H9 (cell line): ENCODE measurements around the gene AK5. TPM values are rescaled to one million over a fixed set of nuclear protein-coding genes. Genes with fewer than 3 reads are reported as not detected.

Experiments used
- DNase-seq: peaks from one replicate; pipeline ENCODE4 v3.0.0-alpha.2; 2017
- H2AFZ ChIP-seq: one replicate; pipeline ENCODE4 v1.6.1; 2013; ENCODE audit warnings: mild to moderate bottlenecking, low read length, control low read depth, moderate library complexity
- H2AK5ac ChIP-seq: 2 replicates; pipeline ENCODE4 v1.6.1; 2013; ENCODE audit warnings: low read length, control low read depth, mixed read lengths; ENCODE audit not compliant: insufficient read length
- H2BK120ac ChIP-seq: one replicate; pipeline ENCODE4 v1.6.1; 2013; ENCODE audit warnings: low read depth, mild to moderate bottlenecking, low read length, control low read depth, inconsistent platforms; ENCODE audit not compliant: poor library complexity, severe bottlenecking
- H2BK12ac ChIP-seq: 2 replicates; pipeline ENCODE4 v1.6.1; 2013; ENCODE audit warnings: low read length, control low read depth, mixed read lengths, low read depth; ENCODE audit not compliant: insufficient read length
- H2BK15ac ChIP-seq: 2 replicates; pipeline ENCODE4 v1.6.1; 2013; ENCODE audit warnings: low read depth, low read length, control low read depth
- H2BK20ac ChIP-seq: one replicate; pipeline ENCODE4 v1.6.1; 2013; ENCODE audit warnings: low read depth, mild to moderate bottlenecking, low read length, control low read depth, inconsistent platforms; ENCODE audit not compliant: poor library complexity, severe bottlenecking
- H2BK5ac ChIP-seq: 2 replicates; pipeline ENCODE4 v1.6.1; 2013; ENCODE audit warnings: low read length, control low read depth, mixed read lengths; ENCODE audit not compliant: insufficient read length
- H3K14ac ChIP-seq: 2 replicates; pipeline ENCODE4 v1.6.1; 2013; ENCODE audit warnings: low read length, control low read depth; ENCODE audit not compliant: insufficient read depth
- H3K18ac ChIP-seq: 2 replicates; pipeline ENCODE4 v1.6.1; 2013; ENCODE audit warnings: low read depth, mild to moderate bottlenecking, mixed read lengths, low read length, control low read depth; ENCODE audit not compliant: insufficient read length
- H3K23ac ChIP-seq: 2 replicates; pipeline ENCODE4 v1.6.1; 2013; ENCODE audit warnings: low read length, control low read depth, mixed read lengths, low read depth; ENCODE audit not compliant: insufficient read length
- H3K23me2 ChIP-seq: 2 replicates; pipeline ENCODE4 v1.6.1; 2013; ENCODE audit warnings: low read depth, mild to moderate bottlenecking, mixed read lengths, low read length, control low read depth; ENCODE audit not compliant: insufficient read length, poor library complexity, severe bottlenecking
- H3K27ac ChIP-seq: 2 replicates; pipeline ENCODE4 v1.5.1; 2013; ENCODE audit warnings: low read length, control low read depth, mixed read lengths, low read depth; ENCODE audit not compliant: insufficient read length
- H3K27me3 ChIP-seq: 2 replicates; pipeline ENCODE4 v1.6.1; 2013; ENCODE audit warnings: low read length, control low read depth, inconsistent platforms; ENCODE audit not compliant: insufficient read depth
- H3K4ac ChIP-seq: 2 replicates; pipeline ENCODE4 v1.6.1; 2013; ENCODE audit warnings: low read depth, mild to moderate bottlenecking, control low read depth, inconsistent platforms, low read length, moderate library complexity
- H3K4me1 ChIP-seq: 2 replicates; pipeline ENCODE4 v1.6.1; 2013; ENCODE audit warnings: low read length, control low read depth, inconsistent platforms; ENCODE audit not compliant: insufficient read depth
- H3K4me2 ChIP-seq: 2 replicates; pipeline ENCODE4 v1.6.1; 2013; ENCODE audit warnings: low read length, control low read depth, mixed read lengths; ENCODE audit not compliant: insufficient read length, insufficient read depth
- H3K56ac ChIP-seq: 2 replicates; pipeline ENCODE4 v1.6.1; 2013; ENCODE audit warnings: low read depth, mild to moderate bottlenecking, mixed read lengths, low read length, control low read depth; ENCODE audit not compliant: insufficient read length
- H3K79me1 ChIP-seq: 2 replicates; pipeline ENCODE4 v1.6.1; 2013; ENCODE audit warnings: low read depth, mild to moderate bottlenecking, moderate library complexity, low read length, control low read depth, inconsistent platforms; ENCODE audit not compliant: insufficient read depth, poor library complexity, severe bottlenecking
- H3K79me2 ChIP-seq: 2 replicates; pipeline ENCODE4 v1.6.1; 2013; ENCODE audit warnings: low read length, control low read depth, inconsistent platforms; ENCODE audit not compliant: insufficient read depth
- H3K9ac ChIP-seq: 2 replicates; pipeline ENCODE4 v1.6.1; 2013; ENCODE audit warnings: low read length, control low read depth, mixed read lengths; ENCODE audit not compliant: insufficient read length; ENCODE audit errors: extremely low read depth
- H3K9me3 ChIP-seq: one replicate; pipeline ENCODE4 v1.6.1; 2013; ENCODE audit warnings: low read depth, low read length, inconsistent platforms; ENCODE audit not compliant: control insufficient read depth
- H3T11ph ChIP-seq: one replicate; pipeline ENCODE4 v1.6.1; 2013; ENCODE audit warnings: mild to moderate bottlenecking, low read length, control low read depth, inconsistent platforms
- H4K20me1 ChIP-seq: one replicate; pipeline ENCODE4 v1.6.1; 2013; ENCODE audit not compliant: control insufficient read depth, insufficient read length, insufficient read depth
- H4K5ac ChIP-seq: 2 replicates; pipeline ENCODE4 v1.6.1; 2013; ENCODE audit warnings: low read depth, mild to moderate bottlenecking, mixed read lengths, low read length, control low read depth; ENCODE audit not compliant: insufficient read length
- H4K8ac ChIP-seq: replicated peaks from 2 replicates; pipeline ENCODE4 v1.6.1; 2013; ENCODE audit warnings: low read length, control low read depth, mixed read lengths, low read depth; ENCODE audit not compliant: insufficient read length
- H4K91ac ChIP-seq: 2 replicates; pipeline ENCODE4 v1.6.1; 2013; ENCODE audit warnings: low read depth, mild to moderate bottlenecking, moderate library complexity, mixed read lengths, low read length, control low read depth; ENCODE audit not compliant: insufficient read length
- H3K27ac Mint-ChIP-seq, 3 experiments: 2 replicates in 2 of 3; 3 replicates in 1 of 3; pipeline ENCODE4 v1.8.0; 2020 to 2021; ENCODE audit warnings: mixed read lengths in 3 of 3, mild to moderate bottlenecking in 1 of 3, moderate library complexity in 1 of 3
- H3K27me3 Mint-ChIP-seq: 2 replicates; pipeline ENCODE4 v1.8.0; 2021; ENCODE audit warnings: low read depth, mild to moderate bottlenecking, moderate library complexity, mixed read lengths
- H3K36me3 Mint-ChIP-seq, 3 experiments: 2 replicates in 2 of 3; 3 replicates in 1 of 3; pipeline ENCODE4 v1.8.0; 2020 to 2021; ENCODE audit warnings: low read depth in 3 of 3, mixed read lengths in 3 of 3; ENCODE audit not compliant: insufficient read depth in 1 of 3
- H3K4me1 Mint-ChIP-seq, 2 experiments: 2 replicates each; pipeline ENCODE4 v1.8.0; 2020; ENCODE audit warnings: mixed read lengths in 2 of 2
- H3K4me3 Mint-ChIP-seq, 2 experiments: 2 replicates in 1 of 2; 3 replicates in 1 of 2; pipeline ENCODE4 v1.8.0; 2020 to 2021; ENCODE audit warnings: mild to moderate bottlenecking in 2 of 2, mixed read lengths in 2 of 2, moderate library complexity in 1 of 2
- H3K9me3 Mint-ChIP-seq, 2 experiments: 2 replicates in 1 of 2; 3 replicates in 1 of 2; pipeline ENCODE4 v1.8.0; 2020; ENCODE audit warnings: mild to moderate bottlenecking in 2 of 2, mixed read lengths in 2 of 2, moderate library complexity in 1 of 2
- CTCF ChIP-seq: fragments of 200-600 bp; sonication (generic); conservative IDR thresholded peaks from 3 replicates; pipeline ENCODE4 v1.8.0; 2021; ENCODE audit warnings: antibody characterized with exemption, mild to moderate bottlenecking
- WGBS: extraction: QIAGEN DNeasy Blood & Tissue Kit; methylation state at CpG from one replicate; pipeline ENCODE4 v1.1.7; 2013; ENCODE audit warnings: missing lambda C conversion rate, low lambda C conversion rate, mixed read lengths; ENCODE audit not compliant: insufficient read length; ENCODE audit errors: extremely low coverage; 5-methylcytosine and 5-hydroxymethylcytosine counted together
- total RNA-seq: library from RNA; stranded (reverse); gene quantifications from 2 replicates; pipeline ENCODE4 v1.2.1, GENCODE V29; 2021

The AK5 gene
- total RNA-seq, 1 experiment from 2014 or later, result 2.5 TPM

- Histone ChIP-seq H3K9ac (no peak overlapping the region), H2BK12ac (no peak overlapping the region)
Measured at GRCh38 chr1:77509898-77510297, 228.1 kb downstream of the AK5 start.

More at GRCh38 chr1:77509898-77510297, 228.1 kb downstream of the AK5 start:
- no peak for DNase-seq
- H3K4me3 Mint-ChIP-seq, result no peak overlapping the region
- no peak overlapping the region for H3K27ac ChIP-seq
- no peak overlapping the region for H3K14ac ChIP-seq
- no peak overlapping the region for H2BK120ac ChIP-seq
- no peak overlapping the region for H3T11ph ChIP-seq
- H3K4me1 ChIP-seq, result peaks cover 8% of the 10 kb centered on the region; the same call in 1 of the 2 replicates
- H3K9me3 ChIP-seq, result no peaks in the 10 kb centered on the region
- H4K8ac ChIP-seq, result no peak overlapping the region
- H3K27me3 Mint-ChIP-seq, result peaks cover 1% of the 10 kb centered on the region; the same call in 1 of the 2 replicates
- H3K9me3 Mint-ChIP-seq, result no peaks in the 10 kb centered on the region; a peak in 1 of 5 replicates
- no peak overlapping the region for H2BK15ac ChIP-seq
- H3K4me1 Mint-ChIP-seq, result peaks cover 11 to 12% of the 10 kb centered on the region in 2 experiments
- no peaks in the 10 kb centered on the region for H3K79me1 ChIP-seq
- no peak overlapping the region for H3K4me2 ChIP-seq
- no peak overlapping the region for H2AFZ ChIP-seq
- no peaks in the 10 kb centered on the region; a peak in 1 of 7 replicates for H3K36me3 Mint-ChIP-seq
- H3K79me2 ChIP-seq, result no peaks in the 10 kb centered on the region
- no peaks in the 10 kb centered on the region for H4K20me1 ChIP-seq
- no peak overlapping the region for H4K91ac ChIP-seq
- no peak overlapping the region for H3K23ac ChIP-seq
- H3K4ac ChIP-seq, result no peak overlapping the region
- no peak overlapping the region for H2BK5ac ChIP-seq
- no peak overlapping the region for H2AK5ac ChIP-seq
- H2BK20ac ChIP-seq, result no peak overlapping the region
- H3K18ac ChIP-seq, result no peak overlapping the region
- no peak overlapping the region for H3K56ac ChIP-seq
- no peak overlapping the region for H3K27ac Mint-ChIP-seq
- no peak for TF ChIP-seq CTCF
- H4K5ac ChIP-seq, result no peak overlapping the region
- no peaks in the 10 kb centered on the region for H3K27me3 ChIP-seq
- no CpG with 5 or more reads among the region's 2 CpGs for WGBS
- no peaks in the 10 kb centered on the region for H3K23me2 ChIP-seq
